SK-N-MC (cell line): ENCODE measurements around the gene CLEC2L.

Source experiments
- DNase-seq: peaks from one replicate; pipeline ENCODE4 v3.0.0-alpha.2; 2011; ENCODE audit warnings: low read depth, low spot score
- H3K27ac ChIP-seq: fragments of 200-600 bp; sonication (generic); 2 replicates; pipeline ENCODE4 v1.5.1; 2016; ENCODE audit warnings: mixed run types
- H3K36me3 ChIP-seq: fragments of 200-600 bp; sonication (generic); 2 replicates; pipeline ENCODE4 v1.6.1; 2017; ENCODE audit warnings: antibody characterized with exemption, low read length, mixed read lengths; ENCODE audit not compliant: insufficient read depth
- H3K4me3 ChIP-seq: fragments of 200-600 bp; sonication (generic); 2 replicates; pipeline ENCODE4 v1.5.1; 2016
- H3K9ac ChIP-seq: fragments of 200-600 bp; sonication (generic); 2 replicates; pipeline ENCODE4 v1.8.0; 2017; ENCODE audit warnings: mixed run types, mixed read lengths; ENCODE audit not compliant: insufficient read length
- H3K9me3 ChIP-seq: fragments of 200-600 bp; sonication (generic); 2 replicates; pipeline ENCODE4 v1.6.1; 2017; ENCODE audit warnings: low read depth, mild to moderate bottlenecking, antibody characterized with exemption, low read length, moderate library complexity, mixed read lengths
- EZH2 ChIP-seq: fragments of 200-600 bp; sonication (generic); IDR thresholded peaks from one replicate; pipeline ENCODE4 v1.6.1; 2017; ENCODE audit warnings: antibody characterized with exemption
- FOXP2 ChIP-seq: optimal IDR thresholded peaks from 2 replicates; pipeline ENCODE3; 2011; ENCODE audit warnings: mild to moderate bottlenecking, moderate library complexity; ENCODE audit not compliant: insufficient read depth; ENCODE audit errors: extremely low read length, control extremely low read depth
- POLR2AphosphoS5 ChIP-seq: IDR thresholded peaks from 2 replicates; pipeline ENCODE4 v1.6.1; 2012; ENCODE audit warnings: mild to moderate bottlenecking, low read depth, low read length, borderline replicate concordance

The CLEC2L gene

GRCh38 chr7:139511315-139511714 is 12.2 kb upstream of the CLEC2L start:
- H3K9me3 ChIP-seq = no peaks in the 10 kb centered on the region
- H3K27ac ChIP-seq = no peak overlapping the region
- no peak for TF ChIP-seq EZH2
- no peak for TF ChIP-seq POLR2AphosphoS5
- TF ChIP-seq FOXP2 = no peak
- H3K4me3 ChIP-seq = no peak overlapping the region
- H3K9ac ChIP-seq = no peak overlapping the region
- no peaks in the 10 kb centered on the region for H3K36me3 ChIP-seq
- no peak for DNase-seq

- Histone ChIP-seq H3K9ac (no peak overlapping the region), H3K36me3 (no peaks in the 10 kb centered on the region), H3K9me3 (no peaks in the 10 kb centered on the region), H3K27ac (no peak overlapping the region), H3K4me3 (no peak overlapping the region)
- TF ChIP-seq POLR2AphosphoS5 (no peak), FOXP2 (no peak), EZH2 (no peak)
- no peak for DNase-seq
Observed at GRCh38 chr7:139515266-139515665, 8.2 kb upstream of the CLEC2L start.

- no peak overlapping the region for H3K27ac ChIP-seq
- no peak overlapping the region for H3K9ac ChIP-seq
- no peaks in the 10 kb centered on the region for H3K9me3 ChIP-seq
- TF ChIP-seq FOXP2 (no peak), EZH2 (no peak), POLR2AphosphoS5 (no peak)
- H3K36me3 ChIP-seq = no peaks in the 10 kb centered on the region
- no peak overlapping the region for H3K4me3 ChIP-seq
- no peak for DNase-seq
Observed at GRCh38 chr7:139521439-139521838, 2.0 kb upstream of the CLEC2L start.

- no peaks in the 10 kb centered on the region for H3K36me3 ChIP-seq
- no peaks in the 10 kb centered on the region for H3K9me3 ChIP-seq
- no peak overlapping the region for H3K27ac ChIP-seq
- TF ChIP-seq EZH2 = no peak
- TF ChIP-seq FOXP2 = no peak
- no peak for TF ChIP-seq POLR2AphosphoS5
- H3K4me3 ChIP-seq = no peak overlapping the region; the same call in 1 of the 2 replicates
- no peak for DNase-seq
- no peak overlapping the region for H3K9ac ChIP-seq
Observed at GRCh38 chr7:139522830-139523198, 671 bp upstream of the CLEC2L start.

GRCh38 chr7:139523968-139524815 is 707 bp downstream of the CLEC2L start:
- Histone ChIP-seq H3K9me3 (no peaks in the 10 kb centered on the region), H3K27ac (no peak overlapping the region), H3K4me3 (no peak overlapping the region), H3K9ac (no peak overlapping the region), H3K36me3 (no peaks in the 10 kb centered on the region)
- TF ChIP-seq POLR2AphosphoS5 = no peak
- no peak for TF ChIP-seq EZH2
- TF ChIP-seq FOXP2 = no peak
- DNase-seq = no peak

GRCh38 chr7:139525239-139525638 is 1.8 kb downstream of the CLEC2L start:
- TF ChIP-seq FOXP2 = no peak
- TF ChIP-seq POLR2AphosphoS5 = no peak
- no peak for TF ChIP-seq EZH2
- no peak for DNase-seq
- H3K27ac ChIP-seq = no peak overlapping the region
- H3K4me3 ChIP-seq = no peak overlapping the region
- no peaks in the 10 kb centered on the region for H3K9me3 ChIP-seq
- H3K9ac ChIP-seq = no peak overlapping the region
- H3K36me3 ChIP-seq = no peaks in the 10 kb centered on the region

- no peak overlapping the region for H3K4me3 ChIP-seq
- H3K9me3 ChIP-seq = no peaks in the 10 kb centered on the region
- H3K36me3 ChIP-seq = no peaks in the 10 kb centered on the region
- no peak for TF ChIP-seq FOXP2
- TF ChIP-seq POLR2AphosphoS5 = no peak
- no peak for TF ChIP-seq EZH2
- DNase-seq = no peak
- H3K9ac ChIP-seq = no peak overlapping the region
- H3K27ac ChIP-seq = no peak overlapping the region
Observed at GRCh38 chr7:139525750-139526149, 2.3 kb downstream of the CLEC2L start.

- no peaks in the 10 kb centered on the region for H3K36me3 ChIP-seq
- H3K9ac ChIP-seq = peak overlapping the region; percentile 52
- TF ChIP-seq FOXP2 = no peak
- TF ChIP-seq EZH2 = no peak
- no peak for TF ChIP-seq POLR2AphosphoS5
- H3K9me3 ChIP-seq = no peaks in the 10 kb centered on the region
- peak overlapping the region; percentile 96 for H3K27ac ChIP-seq
- H3K4me3 ChIP-seq = peak overlapping the region; percentile 75
- peak; percentile 66 for DNase-seq
Observed at GRCh38 chr7:139526578-139527544, 3.4 kb downstream of the CLEC2L start.
